A549 (cell line): ENCODE results near the gene PNLDC1. TPM values are rescaled to one million over a fixed set of nuclear protein-coding genes. Genes with fewer than 3 reads are reported as not detected.
A peak's percentile ranks its signal among the peaks of the same experiment; 100 is the strongest.
"Not testable (repeated sequence)": the region's sequence is repeated elsewhere in the genome, so short reads cannot be mapped to it uniquely, and the experiment has no call there.

Experiments
- ATAC-seq, 2 experiments: fragments of 200-7000 bp in 1 of 2; fragments of >200 bp in 1 of 2; cut with Nextera tagmentation in 1 of 2; cut with Tn5 transposase in 1 of 2; 3 replicates each; pipeline versions ENCODE4 v1.8.0 to v1.9.1; 2018 to 2020; ENCODE audit warnings: mild to moderate bottlenecking in 1 of 2, moderate library complexity in 1 of 2
- CTCF ChIA-PET: fragments of 300-600 bp; sonication (Branson Sonifier 250); formaldehyde crosslinking; extraction: SDS; loops from one replicate; lab custom pipeline; 2021; ENCODE audit warnings: antibody characterized with exemption, inconsistent platforms; lab: Yijun Ruan, JAX
- POLR2A ChIA-PET: fragments of 350-600 bp; formaldehyde crosslinking; extraction: SDS; loops from one replicate; lab custom pipeline; 2021; ENCODE audit warnings: antibody characterized with exemption, inconsistent platforms; lab: Yijun Ruan, JAX
- DNase-seq, 2 experiments: peaks; one replicate each; pipeline versions ENCODE4 v3.0.0 to v3.0.0-alpha.2; 2011 to 2016; ENCODE audit warnings: low read depth in 1 of 2, low spot score in 1 of 2
- FAIRE-seq: peaks from 2 replicates; lab custom pipeline; 2011; peaks lifted over from hg19 to GRCh38; lab: Jason Lieb, UNC
- H3K27ac ChIP-seq, 2 experiments: fragments of >200 bp; sonication (Bioruptor Twin); formaldehyde crosslinking; 3 replicates each; pipeline ENCODE4 v1.5.1; 2016 to 2017
- H3K4me1 ChIP-seq: fragments of >200 bp; sonication (Bioruptor Twin); formaldehyde crosslinking; 3 replicates; pipeline ENCODE4 v1.6.1; 2016
- H3K4me2 ChIP-seq: fragments of >200 bp; sonication (Bioruptor Twin); formaldehyde crosslinking; 3 replicates; pipeline ENCODE4 v1.6.1; 2016
- H3K4me3 ChIP-seq: fragments of >200 bp; sonication (Bioruptor Twin); formaldehyde crosslinking; 3 replicates; pipeline ENCODE4 v1.5.1; 2016
- H3K9me3 ChIP-seq: fragments of >200 bp; sonication (Bioruptor Twin); formaldehyde crosslinking; 3 replicates; pipeline ENCODE4 v1.6.1; 2016
- BCL3 ChIP-seq: fragments of >200 bp; sonication (Bioruptor Twin); formaldehyde crosslinking; IDR thresholded peaks from 3 replicates; pipeline ENCODE4 v1.6.1; 2016
- BHLHE40 ChIP-seq: IDR thresholded peaks from 2 replicates; pipeline ENCODE4 v1.6.1; 2012; ENCODE audit warnings: low read depth, low read length, inconsistent platforms
- CBX2 ChIP-seq: fragments of 200-600 bp; sonication (generic); IDR thresholded peaks from 2 replicates; pipeline ENCODE4 v1.6.1; 2016; ENCODE audit warnings: low read depth, mild to moderate bottlenecking, borderline replicate concordance
- CBX8 ChIP-seq: fragments of 200-600 bp; sonication (generic); IDR thresholded peaks from 2 replicates; pipeline ENCODE4 v1.6.1; 2016
- CHD4 ChIP-seq: fragments of 200-600 bp; sonication (generic); IDR thresholded peaks from 2 replicates; pipeline ENCODE4 v1.6.1; 2016; ENCODE audit warnings: antibody characterized with exemption, mild to moderate bottlenecking, borderline replicate concordance
- E2F6 ChIP-seq: IDR thresholded peaks from 2 replicates; pipeline ENCODE4 v1.6.1; 2012; ENCODE audit warnings: low read depth, borderline replicate concordance
- EHF ChIP-seq: fragments of 250-450 bp; sonication (Bioruptor Pico); IDR thresholded peaks from 2 replicates; pipeline ENCODE4 v1.5.0; 2020; ENCODE audit warnings: mild to moderate bottlenecking
- EHMT2 ChIP-seq: fragments of 200-600 bp; sonication (generic); IDR thresholded peaks from 2 replicates; pipeline ENCODE4 v1.6.1; 2016; ENCODE audit warnings: antibody characterized with exemption, low read depth, mild to moderate bottlenecking, moderate library complexity
- FOXS1 ChIP-seq: fragments of 250-450 bp; sonication (Bioruptor Pico); IDR thresholded peaks from 2 replicates; pipeline ENCODE4 v1.5.0; 2020; ENCODE audit warnings: mild to moderate bottlenecking, moderate library complexity
- HOXA7 ChIP-seq: fragments of 250-450 bp; sonication (Bioruptor Pico); IDR thresholded peaks from 2 replicates; pipeline ENCODE4 v1.5.0; 2020; ENCODE audit warnings: mild to moderate bottlenecking, moderate library complexity
- KDM5A ChIP-seq: fragments of 200-600 bp; sonication (generic); IDR thresholded peaks from 2 replicates; pipeline ENCODE4 v1.6.1; 2016; ENCODE audit warnings: antibody characterized with exemption, mild to moderate bottlenecking
- MAFK ChIP-seq: fragments of 450-650 bp; IDR thresholded peaks from 2 replicates; pipeline ENCODE4 v1.6.1; 2014; ENCODE audit not compliant: partially characterized antibody
- MYC ChIP-seq: IDR thresholded peaks from 2 replicates; pipeline ENCODE4 v1.6.1; 2012; ENCODE audit warnings: mild to moderate bottlenecking, inconsistent platforms, low read length, improper control_type of control experiment, borderline replicate concordance
- NPAS2 ChIP-seq: fragments of 250-450 bp; sonication (Bioruptor Pico); IDR thresholded peaks from 2 replicates; pipeline ENCODE4 v1.8.0; 2022; ENCODE audit warnings: mild to moderate bottlenecking, moderate library complexity, borderline replicate concordance
- PBX3 ChIP-seq: IDR thresholded peaks from 2 replicates; pipeline ENCODE4 v1.6.1; 2012
- RARB ChIP-seq: fragments of 250-450 bp; sonication (Bioruptor Pico); IDR thresholded peaks from 2 replicates; pipeline ENCODE4 v1.8.0; 2021; ENCODE audit warnings: mild to moderate bottlenecking, moderate library complexity
- RCOR1 ChIP-seq: fragments of 150-350 bp; IDR thresholded peaks from 2 replicates; pipeline ENCODE4 v1.6.1; 2014; ENCODE audit warnings: antibody characterized with exemption, low read length, low read depth
- RNF2 ChIP-seq: fragments of 200-600 bp; sonication (generic); IDR thresholded peaks from 2 replicates; pipeline ENCODE4 v1.6.1; 2016; ENCODE audit warnings: low read depth, mild to moderate bottlenecking, antibody characterized with exemption, moderate library complexity, borderline replicate concordance
- SMC3 ChIP-seq: fragments of >200 bp; sonication (Bioruptor Twin); formaldehyde crosslinking; IDR thresholded peaks from 3 replicates; pipeline ENCODE4 v1.6.1; 2018; ENCODE audit warnings: inconsistent platforms
- TFCP2L1 ChIP-seq: fragments of 250-450 bp; sonication (Bioruptor Pico); IDR thresholded peaks from 2 replicates; pipeline ENCODE4 v1.5.0; 2021; ENCODE audit warnings: mild to moderate bottlenecking
- TP53 ChIP-seq: fragments of 250-450 bp; sonication (Bioruptor Pico); IDR thresholded peaks from 2 replicates; pipeline ENCODE4 v1.5.0; 2021; ENCODE audit warnings: mild to moderate bottlenecking, moderate library complexity
- ZC3H11A ChIP-seq: fragments of 450-650 bp; IDR thresholded peaks from 2 replicates; pipeline ENCODE4 v1.6.1; 2014; ENCODE audit warnings: antibody characterized with exemption, mild to moderate bottlenecking
- ZFP36 ChIP-seq: fragments of 450-650 bp; IDR thresholded peaks from 2 replicates; pipeline ENCODE4 v1.6.1; 2014; ENCODE audit warnings: borderline replicate concordance; ENCODE audit not compliant: partially characterized antibody
- ZSCAN20 ChIP-seq: fragments of 250-450 bp; sonication (Bioruptor Pico); IDR thresholded peaks from 2 replicates; pipeline ENCODE4 v1.8.0; 2022; ENCODE audit warnings: mild to moderate bottlenecking, moderate library complexity
- WGBS: methylation state at CpG from one replicate; pipeline ENCODE4 v1.1.6; 2017; ENCODE audit errors: missing lambda C conversion rate; 5-methylcytosine and 5-hydroxymethylcytosine counted together
- polyA plus RNA-seq, 4 experiments: library from polyadenylated mRNA; depleted of rRNA in 3 of 4; stranded (reverse); fragments of >200 nt; fragmentation: RNase III in 1 of 4; extraction: RNeasy Plus Mini Kit Qiagen cat#74134 plus additional on column Dnase treatment in 1 of 4; gene quantifications; 2 replicates in 3 of 4; 3 replicates in 1 of 4; pipeline ENCODE4 v1.2.3, GENCODE V29; 2011 to 2017

PNLDC1 gene
- polyA plus RNA-seq, 2 of the 4 experiments (the other 2 are of a cell fraction): 0.09 to 0.13 TPM

- TF ChIP-seq TFCP2L1 (CRISPR knock-in tag) (no peak), BCL3 (peak; percentile 29; the same call in 1 of the 3 replicates), EHF (no peak), KDM5A (peak; percentile 61)
Observed at GRCh38 chr6:159790149-159790955, 9.7 kb upstream of the PNLDC1 start, which contains the start of gene MRPL18 (continued).

- no peak for FAIRE-seq
- no peak for ATAC-seq
- peak overlapping the region; percentile 96 for H3K4me2 ChIP-seq
- H3K4me1 ChIP-seq: peaks cover 42% of the 10 kb centered on the region
- H3K27ac ChIP-seq: peak overlapping the region; percentile 95 to 99
- H3K4me3 ChIP-seq: peak overlapping the region; percentile 92
- POLR2A ChIA-PET: interaction anchor here (1.8 to 2.9 kb wide), 3 partner anchors 30 to 98 kb away, joined by 12 to 15 read pairs (median 13); partner anchors contain the start of genes ACAT2, SOD2 and WTAP
- no peak for TF ChIP-seq MYC
- no peak for TF ChIP-seq CHD4
- TF ChIP-seq PBX3: no peak
- TF ChIP-seq RARB: no peak
- no peak for TF ChIP-seq EHMT2
- TF ChIP-seq EHF: no peak
- TF ChIP-seq ZFP36: no peak
- no peak for TF ChIP-seq TFCP2L1 (CRISPR knock-in tag)
- TF ChIP-seq RNF2: no peak
- WGBS: 24% methylated on average over 8 of the region's 18 CpGs
- DNase-seq: no peak
- H3K9me3 ChIP-seq: no peaks in the 10 kb centered on the region
- CTCF ChIA-PET: interaction anchor here (0.9 to 1.3 kb wide), 3 partner anchors 10 to 100 kb away, joined by 3 to 4 read pairs (median 4); no protein-coding TSS in a partner anchor
Observed at GRCh38 chr6:159790956-159791598, 9.0 kb upstream of the PNLDC1 start.

- H3K4me2 ChIP-seq, DNase-seq, FAIRE-seq, ATAC-seq, CTCF ChIA-PET, H3K27ac ChIP-seq, H3K4me3 ChIP-seq, POLR2A ChIA-PET, H3K9me3 ChIP-seq: not testable (repeated sequence)
- 70% methylated on average over 8 of the region's 8 CpGs for WGBS
- H3K4me1 ChIP-seq: peaks cover 23% of the 10 kb centered on the region
Observed at GRCh38 chr6:159794976-159795375, 5.1 kb upstream of the PNLDC1 start.

- DNase-seq (no peak), FAIRE-seq (no peak), ATAC-seq (no peak)
- CTCF ChIA-PET: no interaction called here
- POLR2A ChIA-PET: no interaction called here
- 86% methylated on average over 1 of the region's 1 CpG for WGBS
- H3K27ac ChIP-seq: no peak overlapping the region
- no peak overlapping the region for H3K4me2 ChIP-seq
- H3K4me3 ChIP-seq: no peak overlapping the region
- TF ChIP-seq ZSCAN20 (no peak), E2F6 (no peak), HOXA7 (no peak), FOXS1 (CRISPR knock-in tag) (no peak), BCL3 (no peak), CBX2 (no peak), CBX8 (no peak), NPAS2 (CRISPR knock-in tag) (no peak), RARB (no peak), ZC3H11A (no peak), SMC3 (no peak), TP53 (CRISPR knock-in tag) (no peak), MAFK (no peak), BHLHE40 (no peak), RCOR1 (no peak)
- H3K4me1 ChIP-seq: peaks cover 11% of the 10 kb centered on the region; the same call in 2 of the 3 replicates
- no peaks in the 10 kb centered on the region for H3K9me3 ChIP-seq
Observed at GRCh38 chr6:159797554-159797953, 2.5 kb upstream of the PNLDC1 start.
